Measurements from ENCODE around the gene ERAL1. TPM values are rescaled to one million over a fixed set of nuclear protein-coding genes. Genes with fewer than 3 reads are reported as not detected.

The ERAL1 gene
- total RNA-seq, 1 donor from 2014 or later: 61.1 TPM

DNA sequence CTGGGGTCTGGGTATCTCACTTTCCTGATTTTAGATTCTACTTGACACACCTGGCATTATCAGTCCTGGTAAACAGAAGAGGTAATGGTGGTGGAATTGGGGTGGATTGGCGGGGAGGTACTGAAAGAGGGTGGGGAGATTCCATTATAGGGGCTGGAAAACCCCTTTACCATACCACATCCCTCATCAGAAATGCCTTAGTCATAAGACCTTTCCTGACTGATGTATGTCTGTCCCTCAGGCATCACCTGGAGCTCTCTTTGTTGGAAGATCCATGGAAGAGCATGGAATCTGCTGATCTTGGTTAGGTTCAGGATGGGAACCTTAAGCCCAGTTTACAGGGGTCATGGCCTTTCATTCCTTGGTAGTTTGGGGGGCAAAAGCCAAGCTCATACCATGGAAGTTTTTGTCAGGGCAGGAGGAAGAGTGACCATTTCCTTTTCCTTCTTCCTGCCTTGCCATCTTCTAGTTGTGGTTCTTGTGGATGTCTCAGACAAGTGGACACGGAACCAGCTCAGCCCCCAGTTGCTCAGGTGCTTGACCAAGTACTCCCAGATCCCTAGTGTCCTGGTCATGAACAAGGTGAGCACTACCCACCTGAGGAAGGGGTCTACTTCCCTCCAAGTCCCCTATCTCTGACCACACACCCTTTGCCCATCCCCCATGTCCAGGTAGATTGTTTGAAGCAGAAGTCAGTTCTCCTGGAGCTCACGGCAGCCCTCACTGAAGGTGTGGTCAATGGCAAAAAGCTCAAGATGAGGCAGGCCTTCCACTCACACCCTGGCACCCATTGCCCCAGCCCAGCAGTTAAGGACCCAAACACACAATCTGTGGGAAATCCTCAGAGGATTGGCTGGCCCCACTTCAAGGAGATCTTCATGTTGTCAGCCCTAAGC, 3.3 kb downstream of the ERAL1 start:
- Mint-ChIP-seq H3K4me3 (ENCODE audit: unreplicated experiment) (peak overlapping the region; percentile 38), H3K27ac (ENCODE audit: unreplicated experiment) (peak overlapping the region; percentile 36), H3K27me3 (ENCODE audit: unreplicated experiment) (no peaks in the 10 kb centered on the region), H3K4me1 (ENCODE audit: unreplicated experiment) (peaks cover 23% of the 10 kb centered on the region), H3K9me3 (ENCODE audit: unreplicated experiment) (no peaks in the 10 kb centered on the region), H3K36me3 (ENCODE audit: low read depth, unreplicated experiment) (peaks cover 24% of the 10 kb centered on the region)
- TF ChIP-seq CTCF (IDR thresholded peaks at IDR 0.05; ENCODE audit: unreplicated experiment): no peak
- no peak for DNase-seq (ENCODE audit: low spot score)

GRCh38 chr17:28858801-28859355, 4.1 kb downstream of the ERAL1 start:
- H3K9me3 Mint-ChIP-seq (ENCODE audit: unreplicated experiment): no peaks in the 10 kb centered on the region
- no peak overlapping the region for H3K27ac Mint-ChIP-seq (ENCODE audit: unreplicated experiment)
- no peak for DNase-seq (ENCODE audit: low spot score)
- peaks cover 23% of the 10 kb centered on the region for H3K4me1 Mint-ChIP-seq (ENCODE audit: unreplicated experiment)
- peak overlapping the region; percentile 67 for H3K4me3 Mint-ChIP-seq (ENCODE audit: unreplicated experiment)
- H3K27me3 Mint-ChIP-seq (ENCODE audit: unreplicated experiment): no peaks in the 10 kb centered on the region
- peaks cover 24% of the 10 kb centered on the region for H3K36me3 Mint-ChIP-seq (ENCODE audit: low read depth, unreplicated experiment)
- no peak for TF ChIP-seq CTCF (IDR thresholded peaks at IDR 0.05; ENCODE audit: unreplicated experiment)

DNA sequence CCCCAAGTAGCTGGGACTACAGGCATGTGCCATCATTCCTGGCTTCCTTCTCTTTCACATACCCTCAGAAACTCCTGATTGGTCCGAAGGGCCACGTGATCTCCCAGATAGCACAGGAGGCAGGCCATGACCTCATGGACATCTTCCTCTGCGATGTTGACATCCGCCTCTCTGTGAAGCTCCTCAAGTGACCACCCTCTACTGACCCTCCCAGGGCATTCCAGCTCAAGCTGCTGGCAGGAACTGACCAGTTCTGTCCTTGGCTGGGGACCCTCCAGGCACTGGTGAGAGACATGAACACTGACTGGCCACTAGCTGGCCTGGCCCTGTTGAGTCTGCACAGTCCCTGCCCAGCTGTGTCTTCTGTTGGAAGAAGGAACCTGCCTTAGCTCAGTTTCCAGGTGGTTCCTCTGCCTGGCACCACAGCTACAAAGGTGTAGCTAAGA, 5.6 kb downstream of the ERAL1 start:
- peaks cover 24% of the 10 kb centered on the region for H3K4me1 Mint-ChIP-seq (ENCODE audit: unreplicated experiment)
- H3K27ac Mint-ChIP-seq (ENCODE audit: unreplicated experiment): no peak overlapping the region
- no peaks in the 10 kb centered on the region for H3K9me3 Mint-ChIP-seq (ENCODE audit: unreplicated experiment)
- H3K36me3 Mint-ChIP-seq (ENCODE audit: low read depth, unreplicated experiment): peaks cover 27% of the 10 kb centered on the region
- H3K4me3 Mint-ChIP-seq (ENCODE audit: unreplicated experiment): no peak overlapping the region
- no peak for DNase-seq (ENCODE audit: low spot score)
- TF ChIP-seq CTCF (IDR thresholded peaks at IDR 0.05; ENCODE audit: unreplicated experiment): no peak
- H3K27me3 Mint-ChIP-seq (ENCODE audit: unreplicated experiment): no peaks in the 10 kb centered on the region

- no peaks in the 10 kb centered on the region for H3K9me3 Mint-ChIP-seq (ENCODE audit: unreplicated experiment)
- TF ChIP-seq CTCF (IDR thresholded peaks at IDR 0.05; ENCODE audit: unreplicated experiment): no peak
- peak overlapping the region; percentile 48 for H3K4me3 Mint-ChIP-seq (ENCODE audit: unreplicated experiment)
- H3K27me3 Mint-ChIP-seq (ENCODE audit: unreplicated experiment): no peaks in the 10 kb centered on the region
- H3K4me1 Mint-ChIP-seq (ENCODE audit: unreplicated experiment): peaks cover 29% of the 10 kb centered on the region
- H3K36me3 Mint-ChIP-seq (ENCODE audit: low read depth, unreplicated experiment): peaks cover 27% of the 10 kb centered on the region
- no peak for DNase-seq (ENCODE audit: low spot score)
- no peak overlapping the region for H3K27ac Mint-ChIP-seq (ENCODE audit: unreplicated experiment)
These were observed 6.8 kb downstream of the ERAL1 start for GRCh38 chr17:28861393-28862203.
